Measurements from ENCODE around the gene CXADR. TPM values are rescaled to one million over a fixed set of nuclear protein-coding genes. Genes with fewer than 3 reads are reported as not detected.
A peak's percentile ranks its signal among the peaks of the same experiment; 100 is the strongest.
"Not testable (repeated sequence)": the region's sequence is repeated elsewhere in the genome, so short reads cannot be mapped to it uniquely, and the experiment has no call there.

CXADR gene
- under 1 TPM; 0.29 to 0.75 TPM for total RNA-seq

DNA sequence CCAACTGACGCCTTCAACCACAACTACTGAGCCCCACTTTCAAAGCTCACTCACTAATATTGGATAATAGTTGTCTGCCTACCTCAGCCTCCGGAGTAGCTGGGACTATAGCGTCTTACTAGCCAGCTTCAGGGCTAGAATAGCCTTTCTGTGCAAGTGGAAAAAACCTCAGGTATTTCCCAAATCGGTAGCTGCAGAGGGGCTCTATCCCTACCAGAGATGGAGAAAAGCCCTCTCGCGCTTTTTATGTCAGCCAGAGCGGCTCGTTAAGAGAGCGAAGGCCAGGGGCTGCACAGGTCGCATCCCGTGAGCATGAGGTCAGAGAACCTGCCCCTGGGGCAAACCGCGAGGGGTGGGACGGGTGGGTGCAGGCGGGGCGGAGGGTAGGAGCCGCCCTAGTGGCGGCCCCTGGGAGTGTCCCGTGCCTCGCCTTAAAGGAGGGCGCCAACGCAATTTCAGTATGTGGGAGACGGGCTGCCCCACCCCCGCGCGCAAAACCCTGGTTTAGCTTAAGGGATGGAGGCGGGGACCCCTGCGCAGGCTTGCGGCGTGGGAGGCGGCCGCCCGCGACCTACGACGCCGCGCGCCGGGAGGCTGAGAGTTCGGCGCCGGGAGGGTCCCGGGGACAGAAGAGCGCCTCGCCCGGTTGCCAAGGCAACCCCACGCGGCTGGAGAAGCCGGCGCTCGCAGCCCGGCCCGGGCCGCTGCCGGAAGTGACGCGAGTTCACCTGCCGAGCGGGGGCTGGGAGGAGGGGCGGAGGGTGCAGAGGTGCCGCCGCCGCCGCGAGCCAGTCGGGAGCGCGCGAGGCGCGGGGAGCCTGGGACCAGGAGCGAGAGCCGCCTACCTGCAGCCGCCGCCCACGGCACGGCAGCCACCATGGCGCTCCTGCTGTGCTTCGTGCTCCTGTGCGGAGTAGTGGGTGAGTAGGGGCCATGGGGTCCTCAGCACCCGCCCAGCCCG lies at the start of gene CXADR:
Gene CXADR (plus strand): TSS at position 791 of the 961 bp plus-strand sequence. CDS start 87 bp downstream, at position 878.
- DNase-seq, result peak; percentile 83
- Mint-ChIP-seq H3K36me3 (no peaks in the 10 kb centered on the region), H3K27ac (no peak within 1 kb of the TSS), H3K4me1 (ENCODE audit: low read depth) (peaks cover 14% of the 10 kb centered on the region), H3K27me3 (peaks cover 14% of the 10 kb centered on the region), H3K4me3 (peak within 1 kb of the TSS; percentile 77), H3K9me3 (no peaks in the 10 kb centered on the region)
- ChIA-PET POLR2A (interaction anchor here (0.6 kb wide), 1 partner anchor 89 kb away, joined by 4 read pairs; no protein-coding TSS in a partner anchor), CTCF (interaction anchor here (0.6 to 1.7 kb wide), 7 partner anchors 8 to 126 kb away, joined by 3 to 9 read pairs (median 3); no protein-coding TSS in a partner anchor)
- intact Hi-C loops (cut with micrococcal nuclease), result loop anchor here (1.0 to 5.0 kb wide), 4 partner anchors 80 to 310 kb away; no protein-coding TSS in a partner anchor

DNA sequence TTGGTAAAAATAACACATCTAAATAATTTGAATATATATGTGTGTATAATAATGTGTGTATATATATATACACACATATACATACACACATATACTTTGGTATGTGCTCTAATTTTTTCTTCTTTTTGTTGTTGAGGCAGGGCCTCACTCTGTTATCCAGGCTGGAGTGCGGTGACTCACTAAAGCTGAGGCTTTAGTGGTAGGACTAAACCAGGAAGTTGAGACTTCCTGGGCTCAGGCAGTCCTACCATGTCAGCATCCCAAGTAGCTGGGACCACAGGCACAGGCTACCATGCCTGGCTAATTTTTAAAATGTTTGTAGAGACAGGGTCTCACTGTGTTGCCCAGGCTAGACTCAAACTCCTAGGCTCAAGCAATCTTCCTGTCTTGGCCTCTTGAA lies 46.7 kb upstream of the CXADR start:
- Mint-ChIP-seq H3K27me3 (no peaks in the 10 kb centered on the region), H3K36me3 (no peaks in the 10 kb centered on the region), H3K9me3 (no peaks in the 10 kb centered on the region), H3K27ac (no peak overlapping the region), H3K4me3 (no peak overlapping the region), H3K4me1 (ENCODE audit: low read depth) (no peaks in the 10 kb centered on the region)
- POLR2A ChIA-PET, result no interaction called here
- CTCF ChIA-PET, result no interaction called here
- no peak for DNase-seq
- intact Hi-C loops (cut with micrococcal nuclease), result no loop called here

DNA sequence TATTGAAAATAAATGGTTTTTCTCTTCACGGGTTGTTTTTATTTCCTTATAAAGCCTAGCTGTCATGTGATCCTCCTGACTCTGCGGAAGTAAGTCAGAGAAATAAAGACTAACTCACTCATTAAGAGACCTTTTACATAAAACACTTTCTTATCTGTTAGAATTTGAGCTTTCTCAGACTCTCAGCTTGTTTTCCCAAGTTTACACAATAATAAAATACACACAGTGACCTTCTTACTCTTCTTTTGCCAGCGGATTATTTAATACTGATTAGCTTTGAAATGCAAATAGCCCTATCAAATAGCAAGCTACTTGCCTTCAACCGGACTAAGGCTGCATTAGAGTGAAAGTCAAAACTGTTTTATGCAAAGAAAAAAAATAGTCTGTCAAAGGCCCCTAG lies 45.5 kb upstream of the CXADR start:
- DNase-seq, result no peak
- no peak overlapping the region for H3K27ac Mint-ChIP-seq
- intact Hi-C loops (cut with micrococcal nuclease), result no loop called here
- H3K9me3 Mint-ChIP-seq, result no peaks in the 10 kb centered on the region
- H3K4me3 Mint-ChIP-seq, result no peak overlapping the region
- H3K4me1 Mint-ChIP-seq (ENCODE audit: low read depth), result no peaks in the 10 kb centered on the region
- no peaks in the 10 kb centered on the region for H3K27me3 Mint-ChIP-seq
- H3K36me3 Mint-ChIP-seq, result no peaks in the 10 kb centered on the region
- CTCF ChIA-PET, result no interaction called here
- POLR2A ChIA-PET, result no interaction called here

DNA sequence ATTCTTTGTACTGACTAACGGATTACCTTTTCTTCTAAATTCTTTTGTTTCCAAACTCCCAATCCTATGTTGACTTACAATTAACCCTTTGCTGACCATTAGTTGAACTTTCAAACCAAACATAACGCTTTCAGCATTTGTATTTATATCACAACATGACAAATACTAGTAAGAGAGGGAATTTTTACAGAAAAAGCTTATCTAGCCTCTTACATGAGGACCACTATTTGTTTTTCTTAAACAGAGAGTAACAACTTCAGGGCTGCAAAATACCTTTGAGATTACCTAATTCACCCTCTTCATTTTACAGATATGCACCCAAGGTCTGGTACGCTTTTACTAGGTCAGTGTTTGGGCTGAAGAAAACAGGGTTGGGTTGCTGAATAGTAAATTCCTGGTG lies 45.0 kb upstream of the CXADR start:
- intact Hi-C loops (cut with micrococcal nuclease), result no loop called here
- no peak for DNase-seq
- Mint-ChIP-seq H3K4me1 (ENCODE audit: low read depth) (no peaks in the 10 kb centered on the region), H3K27ac (no peak overlapping the region), H3K4me3 (no peak overlapping the region), H3K36me3 (no peaks in the 10 kb centered on the region), H3K9me3 (no peaks in the 10 kb centered on the region), H3K27me3 (no peaks in the 10 kb centered on the region)
- ChIA-PET POLR2A (no interaction called here), CTCF (no interaction called here)

DNA sequence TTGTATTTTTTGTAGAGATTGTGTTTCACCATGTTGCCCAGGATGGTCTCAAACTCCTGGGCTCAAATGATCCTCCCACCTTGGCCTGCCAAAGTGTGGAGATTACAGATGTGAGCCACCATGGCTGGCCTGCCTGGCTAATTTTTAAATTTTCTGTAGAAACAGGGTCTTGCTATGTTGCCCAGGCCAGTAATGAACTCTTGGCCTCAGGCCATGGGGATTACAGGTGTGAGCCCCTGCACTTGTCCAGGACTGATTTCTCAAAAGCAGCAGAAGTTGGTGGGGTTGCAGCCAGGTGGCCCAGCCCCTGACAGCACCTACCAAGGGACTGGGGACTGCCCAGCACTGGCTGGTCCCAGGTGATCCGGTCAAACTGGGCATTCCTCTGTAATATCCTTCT lies 44.1 kb upstream of the CXADR start:
- POLR2A ChIA-PET, result no interaction called here
- no peak overlapping the region for H3K4me3 Mint-ChIP-seq
- H3K27me3 Mint-ChIP-seq, result no peaks in the 10 kb centered on the region
- no peaks in the 10 kb centered on the region for H3K4me1 Mint-ChIP-seq (ENCODE audit: low read depth)
- intact Hi-C loops (cut with micrococcal nuclease), result no loop called here
- CTCF ChIA-PET, result interaction anchor here (0.6 to 0.8 kb wide), 2 partner anchors 21 to 1372 kb away, joined by 3 read pairs; no protein-coding TSS in a partner anchor
- no peaks in the 10 kb centered on the region for H3K9me3 Mint-ChIP-seq
- H3K36me3 Mint-ChIP-seq, result no peaks in the 10 kb centered on the region
- H3K27ac Mint-ChIP-seq, result no peak overlapping the region
- DNase-seq, result no peak

DNA sequence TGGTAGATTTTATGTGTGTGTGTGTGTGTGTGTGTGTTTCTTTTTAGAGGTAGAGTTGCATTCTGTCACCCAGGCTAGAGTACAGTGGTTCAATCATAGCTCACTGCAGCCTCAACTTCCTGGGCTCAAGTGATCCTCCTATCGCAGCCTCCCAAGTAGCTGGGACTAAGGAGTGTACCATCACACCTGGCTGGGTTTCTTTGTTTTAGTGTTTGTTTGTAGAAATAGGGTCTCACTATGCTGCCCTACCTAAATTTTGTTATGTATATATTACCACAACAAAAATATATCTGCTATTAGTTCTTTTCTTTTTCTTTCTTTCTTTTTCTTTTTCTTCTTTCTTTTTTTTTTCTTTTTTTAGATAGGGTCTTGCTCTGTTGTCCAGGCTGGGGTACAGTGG lies 43.1 kb upstream of the CXADR start:
- no peak overlapping the region for H3K27ac Mint-ChIP-seq
- no peak for DNase-seq
- no peaks in the 10 kb centered on the region for H3K36me3 Mint-ChIP-seq
- POLR2A ChIA-PET, result no interaction called here
- no peaks in the 10 kb centered on the region for H3K4me1 Mint-ChIP-seq (ENCODE audit: low read depth)
- H3K4me3 Mint-ChIP-seq, result no peak overlapping the region
- CTCF ChIA-PET, result interaction anchor here (0.7 kb wide), 1 partner anchor 112 kb away, joined by 3 read pairs; no protein-coding TSS in a partner anchor
- H3K9me3 Mint-ChIP-seq, result no peaks in the 10 kb centered on the region
- intact Hi-C loops (cut with micrococcal nuclease), result no loop called here
- no peaks in the 10 kb centered on the region for H3K27me3 Mint-ChIP-seq

DNA sequence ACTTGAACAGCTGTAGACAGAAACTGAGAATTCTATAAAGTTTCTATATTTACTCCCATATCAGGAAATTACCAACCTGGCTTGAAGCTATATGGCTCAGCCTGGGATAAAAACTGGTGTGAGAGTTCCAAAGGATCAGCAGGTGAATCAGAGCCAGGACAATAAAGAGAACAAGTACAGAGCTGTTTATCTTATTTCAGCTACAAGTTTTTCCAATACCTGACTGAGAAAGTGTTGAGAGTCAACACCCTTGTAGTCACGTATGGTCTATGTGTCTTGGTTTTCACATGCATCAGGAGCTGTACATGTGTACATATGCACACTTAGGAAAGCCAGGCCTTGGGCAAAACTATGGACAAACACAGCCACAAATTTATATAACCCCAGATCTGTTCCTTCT lies 40.7 kb upstream of the CXADR start:
- ChIA-PET POLR2A (no interaction called here), CTCF (no interaction called here)
- H3K4me1 Mint-ChIP-seq (ENCODE audit: low read depth), result no peaks in the 10 kb centered on the region
- H3K4me3 Mint-ChIP-seq, result no peak overlapping the region
- no peaks in the 10 kb centered on the region for H3K27me3 Mint-ChIP-seq
- H3K36me3 Mint-ChIP-seq, result no peaks in the 10 kb centered on the region
- intact Hi-C loops (cut with micrococcal nuclease), result no loop called here
- no peak for DNase-seq
- no peaks in the 10 kb centered on the region for H3K9me3 Mint-ChIP-seq
- H3K27ac Mint-ChIP-seq, result no peak overlapping the region

DNA sequence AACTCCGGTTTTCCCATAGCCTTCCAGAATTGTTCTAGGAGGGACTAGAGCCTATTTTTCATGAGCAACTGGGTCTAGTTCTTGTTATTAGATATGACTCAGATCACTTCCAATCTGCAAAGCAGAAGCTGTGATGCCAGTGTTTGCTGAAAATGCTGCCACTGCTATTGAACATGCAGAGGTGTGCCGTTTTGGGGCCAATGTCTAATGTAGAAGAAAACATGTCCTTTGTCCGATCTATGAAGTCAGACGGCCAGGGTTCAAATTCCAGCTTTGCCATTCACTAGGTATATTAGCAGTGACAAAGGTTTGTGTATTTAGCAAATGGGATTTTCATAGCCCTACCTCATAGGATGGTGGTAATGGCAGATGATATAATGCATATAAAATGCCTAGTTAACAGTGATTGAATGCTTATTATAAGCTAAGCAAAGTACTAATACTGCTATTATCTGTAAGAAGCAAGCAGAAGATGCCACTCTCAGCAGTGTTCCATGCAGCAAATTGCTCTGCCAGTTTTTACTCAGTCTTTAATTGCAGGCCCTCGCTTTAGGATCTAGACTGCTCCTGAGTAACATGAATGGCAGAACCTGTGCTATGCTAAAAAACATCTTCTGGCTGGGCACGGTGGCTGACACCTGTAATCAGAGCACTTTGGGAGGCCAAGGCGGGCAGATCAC lies 40.1 kb upstream of the CXADR start:
- ChIA-PET POLR2A (no interaction called here), CTCF (no interaction called here)
- Mint-ChIP-seq H3K4me3 (no peak overlapping the region), H3K36me3 (no peaks in the 10 kb centered on the region), H3K4me1 (ENCODE audit: low read depth) (no peaks in the 10 kb centered on the region), H3K27ac (no peak overlapping the region), H3K27me3 (no peaks in the 10 kb centered on the region), H3K9me3 (no peaks in the 10 kb centered on the region)
- intact Hi-C loops (cut with micrococcal nuclease), result no loop called here
- no peak for DNase-seq

DNA sequence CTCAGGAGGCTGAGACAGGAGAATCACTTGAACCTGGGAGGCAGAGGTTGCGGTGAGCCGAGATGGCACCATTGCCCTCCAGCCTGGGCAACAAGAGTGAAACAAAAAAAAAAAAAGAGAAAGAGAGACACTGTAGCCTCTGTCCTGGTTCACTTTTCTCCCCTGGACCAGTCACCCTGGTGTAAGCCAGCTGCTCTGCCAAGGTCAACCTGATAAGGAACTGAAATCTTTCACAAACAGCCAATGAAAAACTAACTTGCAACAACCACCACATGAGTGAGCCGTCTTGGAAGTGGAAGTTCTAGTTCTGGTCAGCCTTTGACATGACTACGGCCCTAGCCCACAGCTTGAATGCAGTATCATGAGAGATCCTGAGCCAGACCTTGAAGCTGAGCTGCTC lies 36.8 kb upstream of the CXADR start:
- Mint-ChIP-seq H3K36me3 (no peaks in the 10 kb centered on the region), H3K4me3 (no peak overlapping the region), H3K4me1 (ENCODE audit: low read depth) (no peaks in the 10 kb centered on the region), H3K27ac (no peak overlapping the region), H3K9me3 (no peaks in the 10 kb centered on the region), H3K27me3 (no peaks in the 10 kb centered on the region)
- no peak for DNase-seq
- CTCF ChIA-PET, result no interaction called here
- intact Hi-C loops (cut with micrococcal nuclease), result no loop called here
- POLR2A ChIA-PET, result no interaction called here

DNA sequence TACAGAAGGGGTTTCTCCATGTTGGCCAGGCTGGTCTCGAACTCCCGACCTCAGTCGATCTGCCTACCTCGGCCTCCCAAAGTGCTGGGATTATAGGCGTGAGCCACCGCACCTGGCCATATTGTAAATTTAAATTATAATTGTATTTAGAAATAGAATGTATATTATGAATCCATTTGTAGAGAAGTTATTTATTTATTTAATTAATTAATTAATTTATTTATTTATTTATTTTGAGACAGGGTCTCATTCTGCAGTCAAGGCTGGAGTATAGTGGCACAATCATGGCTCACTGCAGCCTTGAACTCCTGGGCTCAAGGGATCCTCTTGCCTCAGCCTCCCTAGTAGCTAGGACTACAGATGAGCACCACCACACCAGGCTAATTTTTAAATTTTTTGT lies 34.7 kb upstream of the CXADR start:
- H3K9me3 Mint-ChIP-seq; intact Hi-C loops (cut with micrococcal nuclease); H3K4me3 Mint-ChIP-seq; H3K36me3 Mint-ChIP-seq; H3K27me3 Mint-ChIP-seq; CTCF ChIA-PET; POLR2A ChIA-PET; H3K4me1 Mint-ChIP-seq (ENCODE audit: low read depth); DNase-seq; H3K27ac Mint-ChIP-seq: not testable (repeated sequence)

DNA sequence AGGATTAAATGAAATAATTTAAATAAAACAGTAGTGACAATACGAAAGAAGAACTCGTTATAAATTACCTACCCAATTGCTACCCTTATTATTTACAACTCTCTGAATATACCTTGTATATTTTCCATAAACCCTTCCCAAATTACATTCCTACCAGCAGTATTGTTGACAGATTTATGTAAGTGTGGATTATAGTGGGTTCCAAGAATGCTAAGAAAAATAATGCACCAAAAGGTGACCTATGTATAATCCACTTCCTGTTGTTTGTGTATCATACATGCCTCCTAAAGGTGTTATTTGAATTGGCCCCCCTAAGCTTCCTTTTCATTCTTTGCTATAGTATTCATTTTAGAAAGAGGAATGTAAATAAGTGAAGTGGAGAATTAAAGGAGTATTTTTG lies 33.2 kb upstream of the CXADR start:
- intact Hi-C loops (cut with micrococcal nuclease), result no loop called here
- H3K27ac Mint-ChIP-seq, result no peak overlapping the region
- no peaks in the 10 kb centered on the region for H3K9me3 Mint-ChIP-seq
- H3K4me3 Mint-ChIP-seq, result no peak overlapping the region
- no peak for DNase-seq
- no peaks in the 10 kb centered on the region for H3K36me3 Mint-ChIP-seq
- POLR2A ChIA-PET, result no interaction called here
- no peaks in the 10 kb centered on the region for H3K4me1 Mint-ChIP-seq (ENCODE audit: low read depth)
- CTCF ChIA-PET, result no interaction called here
- no peaks in the 10 kb centered on the region for H3K27me3 Mint-ChIP-seq

DNA sequence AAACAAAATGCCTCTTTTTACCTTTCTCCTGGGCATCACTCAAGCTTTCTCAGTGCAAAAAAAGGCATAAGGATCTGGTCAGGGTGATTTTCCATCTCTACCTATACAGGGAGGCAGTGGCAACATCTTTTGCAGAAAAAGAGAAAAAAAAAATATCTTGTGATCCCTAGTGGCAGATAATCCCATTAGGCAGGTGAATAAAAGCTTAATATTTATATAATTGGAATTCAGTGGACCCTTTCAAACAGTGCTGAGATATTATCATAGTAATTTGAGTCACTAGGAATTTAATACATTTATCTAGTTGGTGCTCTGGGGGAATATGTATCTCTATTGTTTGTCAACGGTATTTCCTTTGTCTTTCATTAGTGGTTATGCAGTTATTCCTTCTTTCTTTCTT lies 29.9 kb upstream of the CXADR start:
- H3K9me3 Mint-ChIP-seq, result no peaks in the 10 kb centered on the region
- no peak overlapping the region for H3K27ac Mint-ChIP-seq
- no peak overlapping the region for H3K4me3 Mint-ChIP-seq
- no peaks in the 10 kb centered on the region for H3K36me3 Mint-ChIP-seq
- no peaks in the 10 kb centered on the region for H3K4me1 Mint-ChIP-seq (ENCODE audit: low read depth)
- intact Hi-C loops (cut with micrococcal nuclease), result no loop called here
- POLR2A ChIA-PET, result no interaction called here
- no peaks in the 10 kb centered on the region for H3K27me3 Mint-ChIP-seq
- CTCF ChIA-PET, result interaction anchor here (0.9 to 1.0 kb wide), 2 partner anchors 96 to 110 kb away, joined by 4 to 5 read pairs; no protein-coding TSS in a partner anchor
- no peak for DNase-seq

All from activated CD4-positive, alpha-beta memory T cell treated with anti-CD3 and anti-CD28 coated beads for 36 hours (primary cell).